ENCODE results near the gene SRSF3.
"Not testable (repeated sequence)": the region's sequence is repeated elsewhere in the genome, so short reads cannot be mapped to it uniquely, and the experiment has no call there.

The SRSF3 gene

DNA sequence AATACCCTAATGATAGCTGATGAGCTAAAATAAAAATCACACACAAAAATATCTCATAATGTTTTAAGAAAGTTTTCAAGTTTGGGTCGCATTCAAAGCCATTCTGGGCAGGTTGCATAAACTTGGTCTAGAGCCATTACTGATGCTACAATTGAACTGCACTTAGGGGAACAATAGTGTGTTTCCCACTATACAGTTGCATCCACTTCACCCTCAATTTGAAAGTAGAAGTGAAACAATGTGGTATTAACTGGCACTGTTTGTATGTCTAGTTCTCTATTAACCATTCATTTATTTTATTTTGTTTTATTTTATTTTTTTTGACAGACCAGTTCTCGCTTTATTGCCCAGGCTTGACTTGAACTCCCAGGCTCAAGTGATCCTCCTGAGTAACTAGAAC is 23.9 kb upstream of the SRSF3 start:
- DNase-seq, result no peak
- TF ChIP-seq, protein P1, sequence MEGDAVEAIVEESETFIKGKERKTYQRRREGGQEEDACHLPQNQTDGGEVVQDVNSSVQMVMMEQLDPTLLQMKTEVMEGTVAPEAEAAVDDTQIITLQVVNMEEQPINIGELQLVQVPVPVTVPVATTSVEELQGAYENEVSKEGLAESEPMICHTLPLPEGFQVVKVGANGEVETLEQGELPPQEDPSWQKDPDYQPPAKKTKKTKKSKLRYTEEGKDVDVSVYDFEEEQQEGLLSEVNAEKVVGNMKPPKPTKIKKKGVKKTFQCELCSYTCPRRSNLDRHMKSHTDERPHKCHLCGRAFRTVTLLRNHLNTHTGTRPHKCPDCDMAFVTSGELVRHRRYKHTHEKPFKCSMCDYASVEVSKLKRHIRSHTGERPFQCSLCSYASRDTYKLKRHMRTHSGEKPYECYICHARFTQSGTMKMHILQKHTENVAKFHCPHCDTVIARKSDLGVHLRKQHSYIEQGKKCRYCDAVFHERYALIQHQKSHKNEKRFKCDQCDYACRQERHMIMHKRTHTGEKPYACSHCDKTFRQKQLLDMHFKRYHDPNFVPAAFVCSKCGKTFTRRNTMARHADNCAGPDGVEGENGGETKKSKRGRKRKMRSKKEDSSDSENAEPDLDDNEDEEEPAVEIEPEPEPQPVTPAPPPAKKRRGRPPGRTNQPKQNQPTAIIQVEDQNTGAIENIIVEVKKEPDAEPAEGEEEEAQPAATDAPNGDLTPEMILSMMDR (IDR thresholded peaks at IDR 0.05), result no peak
- Histone ChIP-seq H3K9me3 (no peaks in the 10 kb centered on the region), H3K4me1 (no peaks in the 10 kb centered on the region), H3K27me3 (no peaks in the 10 kb centered on the region), H3K36me3 (no peaks in the 10 kb centered on the region), H3K27ac (no peak overlapping the region), H3K4me3 (no peak overlapping the region)
- intact Hi-C loops (cut with DNase I; ENCODE audit: low total_unique reads), result no loop called here

DNA sequence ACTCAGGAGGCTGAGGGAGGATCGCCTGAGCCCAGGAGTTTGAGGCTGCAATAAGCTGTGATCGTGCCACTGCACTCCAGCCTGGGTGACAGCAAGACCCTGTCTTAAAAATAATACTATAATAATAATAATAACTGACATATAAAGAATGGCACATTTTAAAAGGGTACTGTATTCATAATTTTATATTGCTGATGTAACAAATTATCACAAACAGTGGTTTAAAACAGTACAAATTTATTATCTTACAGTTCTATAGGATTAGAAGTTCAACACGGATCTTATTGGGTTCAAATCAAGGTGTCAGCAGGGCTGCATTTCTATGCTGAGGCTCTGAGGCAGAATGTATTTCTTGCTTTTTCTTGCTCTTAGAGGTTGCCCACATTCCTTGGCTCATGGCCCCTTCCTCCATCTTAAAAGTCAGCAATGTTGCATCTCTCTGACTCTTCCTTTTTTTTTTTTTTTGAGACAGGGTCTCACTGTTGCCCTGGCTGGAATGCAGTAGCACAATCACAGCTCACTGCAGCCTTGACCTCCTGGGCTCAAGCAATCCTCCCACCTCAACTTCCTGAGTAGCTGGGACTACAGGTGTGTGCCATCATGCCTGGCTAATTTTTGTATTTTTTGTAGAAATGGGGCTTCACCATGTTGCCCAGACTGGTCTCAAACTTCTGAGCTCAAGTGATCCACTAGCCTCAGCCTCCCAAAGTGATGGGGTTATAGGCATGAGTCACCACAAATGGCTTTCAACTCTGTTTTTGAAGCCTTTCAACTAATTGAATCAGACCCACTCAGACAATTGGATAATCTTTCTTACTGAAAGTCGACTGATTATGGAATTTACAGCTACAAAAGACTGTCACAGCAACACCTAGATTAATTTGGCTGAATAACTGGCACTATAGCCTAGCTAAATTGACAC is 22.8 kb upstream of the SRSF3 start:
- no peak for DNase-seq
- Histone ChIP-seq H3K9me3 (no peaks in the 10 kb centered on the region), H3K4me3 (no peak overlapping the region), H3K4me1 (peaks cover 0 to under 1% (median 0%) of the 10 kb centered on the region in 4 donors), H3K36me3 (no peaks in the 10 kb centered on the region), H3K27me3 (no peaks in the 10 kb centered on the region), H3K27ac (no peak overlapping the region)
- intact Hi-C loops (cut with DNase I; ENCODE audit: low total_unique reads), result no loop called here
- TF ChIP-seq, protein P1 (IDR thresholded peaks at IDR 0.05), result no peak

DNA sequence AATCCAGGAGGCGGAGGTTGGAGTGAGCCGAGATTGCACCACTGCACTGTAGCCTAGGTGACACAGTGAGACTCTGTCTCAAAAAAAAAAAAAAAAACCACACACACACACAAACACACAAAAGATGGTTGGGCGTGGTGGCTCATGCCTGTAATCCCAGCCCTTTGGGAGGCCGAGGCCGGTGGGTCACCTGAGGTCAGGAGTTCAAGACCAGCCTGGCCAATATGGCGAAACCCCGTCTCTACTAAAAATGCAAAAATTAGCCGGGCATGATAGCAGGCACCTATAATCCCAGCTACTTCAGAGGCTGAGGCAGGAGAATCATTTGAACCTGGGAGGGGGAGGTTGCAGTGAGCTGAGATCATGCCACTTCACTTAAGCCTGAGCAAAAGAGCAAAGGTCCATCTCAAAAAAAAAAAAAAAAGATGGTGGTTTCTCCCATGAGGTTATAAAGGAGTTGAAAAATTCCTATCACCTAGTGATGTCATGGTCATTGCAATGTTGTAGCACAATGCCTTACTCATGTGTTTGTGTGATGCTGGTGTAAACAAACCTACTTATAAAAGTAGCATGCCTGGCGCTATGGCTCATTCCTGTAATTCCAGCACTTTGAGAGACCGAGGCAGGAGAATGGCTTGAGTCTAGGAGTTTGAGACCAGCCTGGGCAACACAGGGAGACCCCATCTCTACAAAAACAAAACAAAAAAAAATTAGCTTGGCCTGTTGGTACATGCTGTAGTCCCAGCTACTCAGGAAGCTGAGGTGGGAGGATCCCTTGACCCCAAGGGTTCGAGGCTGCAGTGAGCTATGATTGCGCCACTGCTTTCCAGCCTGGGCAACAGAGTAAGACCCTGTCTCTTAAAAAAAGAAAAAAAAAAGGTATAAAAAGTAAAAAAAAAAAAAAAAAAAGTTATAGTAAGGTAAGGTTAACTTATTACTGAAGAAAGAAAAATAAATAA is 21.5 kb upstream of the SRSF3 start:
- intact Hi-C loops (cut with DNase I; ENCODE audit: low total_unique reads); H3K4me3 ChIP-seq; H3K9me3 ChIP-seq; H3K36me3 ChIP-seq; DNase-seq; H3K27me3 ChIP-seq; H3K27ac ChIP-seq: not testable (repeated sequence)
- H3K4me1 ChIP-seq, result peaks cover 0 to 13% (median 3%) of the 10 kb centered on the region in 4 donors

DNA sequence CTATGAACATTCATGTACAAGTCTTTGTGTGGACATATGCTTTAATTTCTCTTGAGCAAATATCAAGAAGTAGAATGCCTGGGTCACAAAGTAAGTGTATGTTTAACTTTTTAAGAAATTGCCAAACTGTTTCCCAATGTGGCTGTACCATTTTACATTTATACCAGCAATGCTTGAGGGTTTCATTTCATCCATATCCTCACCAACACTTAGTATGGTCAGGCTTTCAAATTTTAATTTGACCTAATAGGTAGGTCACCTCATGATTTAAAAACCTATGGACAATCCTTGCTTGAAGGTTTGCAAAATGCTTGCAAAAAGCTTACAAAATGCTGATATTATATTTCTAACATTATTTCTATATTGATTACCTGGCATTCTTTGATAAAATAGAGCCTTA is 19.5 kb upstream of the SRSF3 start:
- no peak for DNase-seq
- TF ChIP-seq, protein P1 (IDR thresholded peaks at IDR 0.05), result no peak
- Histone ChIP-seq H3K27ac (no peak overlapping the region), H3K9me3 (no peaks in the 10 kb centered on the region), H3K4me1 (peaks cover 0 to 29% (median 10%) of the 10 kb centered on the region in 4 donors), H3K4me3 (no peak overlapping the region), H3K36me3 (no peaks in the 10 kb centered on the region), H3K27me3 (no peaks in the 10 kb centered on the region)
- intact Hi-C loops (cut with DNase I; ENCODE audit: low total_unique reads), result no loop called here

DNA sequence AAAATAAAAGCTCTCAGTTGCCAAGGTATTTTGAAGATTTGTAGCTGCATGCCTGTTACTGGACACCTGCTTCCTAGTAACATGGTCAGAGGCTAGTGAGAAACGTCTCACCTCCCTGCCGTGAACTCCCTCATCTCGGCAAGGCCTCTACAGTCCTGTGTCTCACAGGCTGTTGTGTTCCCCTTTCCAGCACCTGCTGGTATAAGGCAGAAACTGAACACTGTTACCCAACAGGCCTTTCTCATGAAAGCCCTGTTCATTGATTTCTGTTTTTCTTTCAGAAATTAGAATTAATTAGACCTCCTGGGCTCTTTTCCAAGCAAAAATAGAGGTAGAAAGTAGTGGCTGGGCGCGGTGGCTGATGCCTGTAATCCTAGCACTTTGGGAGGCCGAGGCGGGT is 17.6 kb upstream of the SRSF3 start:
- Histone ChIP-seq H3K4me1 (peaks cover 0 to 37% (median 15%) of the 10 kb centered on the region in 4 donors), H3K27ac (no peak overlapping the region), H3K36me3 (no peaks in the 10 kb centered on the region), H3K9me3 (no peaks in the 10 kb centered on the region), H3K4me3 (no peak overlapping the region), H3K27me3 (no peaks in the 10 kb centered on the region)
- TF ChIP-seq, protein P1 (IDR thresholded peaks at IDR 0.05), result no peak
- intact Hi-C loops (cut with DNase I; ENCODE audit: low total_unique reads), result no loop called here
- no peak for DNase-seq
